HL-60 (cell line): ENCODE data around the gene TMEFF2.

Experiments used
- DNase-seq, 2 experiments: peaks; one replicate each; pipeline ENCODE4 v3.0.0-alpha.2; 2010 to 2020; ENCODE audit warnings: low read depth in 1 of 2, low spot score in 1 of 2
- H3K27ac ChIP-seq: fragments of 250-450 bp; sonication (Bioruptor Pico); replicated peaks from 2 replicates; pipeline ENCODE4 v1.5.1; 2020; ENCODE audit warnings: mild to moderate bottlenecking, moderate library complexity
- H3K27me3 ChIP-seq: fragments of 250-450 bp; sonication (Bioruptor Pico); 2 replicates; pipeline ENCODE4 v1.5.1; 2021; ENCODE audit warnings: mild to moderate bottlenecking, moderate library complexity; ENCODE audit not compliant: insufficient read depth, poor library complexity, severe bottlenecking
- H3K4me3 ChIP-seq: replicated peaks from 2 replicates; pipeline ENCODE4 v1.5.1; 2011; ENCODE audit warnings: mild to moderate bottlenecking, control low read depth, low read length; ENCODE audit not compliant: insufficient read depth
- CTCF ChIP-seq: IDR thresholded peaks from one replicate; pipeline ENCODE4 v1.5.1; 2011; ENCODE audit warnings: low read length, control low read depth, inconsistent platforms; ENCODE audit not compliant: insufficient read depth
- GABPA ChIP-seq: IDR thresholded peaks from 2 replicates; pipeline ENCODE4 v1.6.1; 2012; ENCODE audit warnings: low read depth
- POLR2AphosphoS5 ChIP-seq: IDR thresholded peaks from 2 replicates; pipeline ENCODE4 v1.6.1; 2012; ENCODE audit warnings: low read depth
- REST ChIP-seq: IDR thresholded peaks from 2 replicates; pipeline ENCODE4 v1.6.1; 2012; ENCODE audit warnings: low read depth; ENCODE audit not compliant: insufficient replicate concordance
- SPI1 ChIP-seq: IDR thresholded peaks from 2 replicates; pipeline ENCODE4 v1.6.1; 2012; ENCODE audit warnings: low read depth, mild to moderate bottlenecking, borderline replicate concordance

TMEFF2 gene

GRCh38 chr2:192007581-192008228 is 187.0 kb downstream of the TMEFF2 start:
- TF ChIP-seq REST: no peak
- TF ChIP-seq POLR2AphosphoS5: no peak
- no peak for TF ChIP-seq GABPA
- no peak for TF ChIP-seq SPI1
- TF ChIP-seq CTCF: no peak
- Histone ChIP-seq H3K27me3 (no peaks in the 10 kb centered on the region), H3K4me3 (no peak overlapping the region), H3K27ac (no peak overlapping the region)
- DNase-seq: no peak

GRCh38 chr2:192005211-192005610 is 189.5 kb downstream of the TMEFF2 start:
- TF ChIP-seq REST (no peak), SPI1 (no peak), POLR2AphosphoS5 (no peak), GABPA (no peak), CTCF (no peak)
- no peak overlapping the region for H3K4me3 ChIP-seq
- no peaks in the 10 kb centered on the region for H3K27me3 ChIP-seq
- H3K27ac ChIP-seq: no peak overlapping the region
- no peak for DNase-seq

GRCh38 chr2:192004188-192004963 is 190.4 kb downstream of the TMEFF2 start:
- Histone ChIP-seq H3K4me3 (no peak overlapping the region), H3K27ac (no peak overlapping the region), H3K27me3 (no peaks in the 10 kb centered on the region)
- no peak for DNase-seq
- no peak for TF ChIP-seq REST
- no peak for TF ChIP-seq GABPA
- no peak for TF ChIP-seq POLR2AphosphoS5
- TF ChIP-seq SPI1: no peak
- no peak for TF ChIP-seq CTCF
